OCI-LY1 (cell line): Measurements from ENCODE around the gene UNC5B.

ENCODE experiments used
- EZH2 ChIP-seq: fragments of 200-600 bp; sonication (generic), shearing (Covaris generic); IDR thresholded peaks from 2 replicates; pipeline ENCODE4 v1.8.0; 2017; ENCODE audit warnings: borderline replicate concordance, mixed run types, mild to moderate bottlenecking, antibody characterized with exemption, low read length, moderate library complexity, mixed read lengths
- TF ChIP-seq, protein P1 (sequence below): fragments of 200-600 bp; sonication (generic), shearing (Covaris generic); IDR thresholded peaks from 2 replicates; pipeline ENCODE4 v1.5.1; 2017; ENCODE audit warnings: mild to moderate bottlenecking, antibody characterized with exemption, low read length, moderate library complexity, mixed read lengths

DNA sequence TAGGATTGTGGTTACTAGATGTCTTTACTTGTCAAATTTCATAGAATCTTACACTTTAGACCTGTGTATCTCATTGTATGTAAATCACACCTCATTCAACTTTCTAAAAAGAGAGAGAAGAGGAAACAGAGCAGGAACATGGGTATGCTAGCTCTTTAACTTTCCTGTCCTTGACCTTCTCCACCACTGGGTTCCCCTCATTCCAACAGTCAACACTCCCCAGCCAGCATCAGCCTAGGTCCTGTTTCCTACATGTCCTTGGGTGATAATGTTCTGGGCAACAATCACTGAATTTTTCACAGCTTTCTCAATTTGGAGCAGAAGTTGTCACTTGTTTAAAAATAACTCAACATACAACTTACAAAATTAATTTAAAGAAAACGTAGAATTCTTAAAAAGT lies 9.2 kb upstream of the UNC5B start:
- TF ChIP-seq, protein P1, sequence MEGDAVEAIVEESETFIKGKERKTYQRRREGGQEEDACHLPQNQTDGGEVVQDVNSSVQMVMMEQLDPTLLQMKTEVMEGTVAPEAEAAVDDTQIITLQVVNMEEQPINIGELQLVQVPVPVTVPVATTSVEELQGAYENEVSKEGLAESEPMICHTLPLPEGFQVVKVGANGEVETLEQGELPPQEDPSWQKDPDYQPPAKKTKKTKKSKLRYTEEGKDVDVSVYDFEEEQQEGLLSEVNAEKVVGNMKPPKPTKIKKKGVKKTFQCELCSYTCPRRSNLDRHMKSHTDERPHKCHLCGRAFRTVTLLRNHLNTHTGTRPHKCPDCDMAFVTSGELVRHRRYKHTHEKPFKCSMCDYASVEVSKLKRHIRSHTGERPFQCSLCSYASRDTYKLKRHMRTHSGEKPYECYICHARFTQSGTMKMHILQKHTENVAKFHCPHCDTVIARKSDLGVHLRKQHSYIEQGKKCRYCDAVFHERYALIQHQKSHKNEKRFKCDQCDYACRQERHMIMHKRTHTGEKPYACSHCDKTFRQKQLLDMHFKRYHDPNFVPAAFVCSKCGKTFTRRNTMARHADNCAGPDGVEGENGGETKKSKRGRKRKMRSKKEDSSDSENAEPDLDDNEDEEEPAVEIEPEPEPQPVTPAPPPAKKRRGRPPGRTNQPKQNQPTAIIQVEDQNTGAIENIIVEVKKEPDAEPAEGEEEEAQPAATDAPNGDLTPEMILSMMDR: no peak
- TF ChIP-seq EZH2: no peak
